ENCODE measurements around the gene LTF. TPM values are rescaled to one million over a fixed set of nuclear protein-coding genes. Genes with fewer than 3 reads are reported as not detected.

LTF gene
- total and polyA plus RNA-seq, 4 donors = 0.36 to 14.7 (median 1.4) TPM

- WGBS = 72% methylated on average over 7 of the region's 7 CpGs
- H3K9ac ChIP-seq (ENCODE audit: low read depth in 1 of 2, low read length in 2 of 2) = peak overlapping the region in 1 of 2 donors; percentile 42
- H3K27me3 ChIP-seq (ENCODE audit: control insufficient read depth in 4 of 4, insufficient read depth in 4 of 4, low read length in 3 of 4) = no peaks in the 10 kb centered on the region
- H3K4me3 ChIP-seq (ENCODE audit: low read depth in 1 of 3, low read length in 3 of 3) = no peak overlapping the region
- H3K4me1 ChIP-seq (ENCODE audit: control insufficient read depth in 4 of 4, insufficient read depth in 4 of 4, low read length in 3 of 4) = peaks cover 0 to 9% (median 4%) of the 10 kb centered on the region in 4 donors
- DNase-seq (ENCODE audit: low spot score) = no peak
- H3K9me3 ChIP-seq (ENCODE audit: control insufficient read depth in 4 of 4, low read length in 3 of 4) = no peaks in the 10 kb centered on the region
- no peaks in the 10 kb centered on the region for H3K36me3 ChIP-seq (ENCODE audit: control insufficient read depth in 4 of 4, insufficient read depth in 3 of 4, low read depth in 1 of 4, low read length in 3 of 4)
- TF ChIP-seq MAX (IDR thresholded peaks at IDR 0.05) (no peak), CTCF (IDR thresholded peaks at IDR 0.05; ENCODE audit: low read depth, low read length, missing input control) (no peak), YY1 (IDR thresholded peaks at IDR 0.05) (no peak), ATF3 (IDR thresholded peaks at IDR 0.05) (no peak), NR2F2 (IDR thresholded peaks at IDR 0.05) (no peak), FOXA1 (IDR thresholded peaks at IDR 0.05) (no peak), RXRA (IDR thresholded peaks at IDR 0.05) (no peak), SP1 (IDR thresholded peaks at IDR 0.05) (no peak), REST (IDR thresholded peaks at IDR 0.05) (no peak), RAD21 (IDR thresholded peaks at IDR 0.05) (no peak), ZBTB33 (IDR thresholded peaks at IDR 0.05) (no peak), EGR1 (IDR thresholded peaks at IDR 0.05; ENCODE audit: low read depth in 2 of 2) (no peak), JUND (IDR thresholded peaks at IDR 0.05) (no peak), HNF4G (IDR thresholded peaks at IDR 0.05) (no peak), FOXA2 (IDR thresholded peaks at IDR 0.05) (no peak), GABPA (IDR thresholded peaks at IDR 0.05 in 1 of 2, conservative IDR thresholded peaks at IDR 0.05 in 1 of 2) (no peak), TAF1 (conservative IDR thresholded peaks at IDR 0.05) (no peak), HNF4A (conservative IDR thresholded peaks at IDR 0.05) (no peak)
- H3K27ac ChIP-seq (ENCODE audit: low read depth in 1 of 2, low read length in 2 of 2) = no peak overlapping the region
These were observed 56.7 kb downstream of the LTF start for GRCh38 chr3:46407970-46408369.
